ENCODE measurements around the gene WNT1. TPM values are rescaled to one million over a fixed set of nuclear protein-coding genes. Genes with fewer than 3 reads are reported as not detected.

The WNT1 gene
- total RNA-seq, 1 donor from 2014 or later, result not detected

DNA sequence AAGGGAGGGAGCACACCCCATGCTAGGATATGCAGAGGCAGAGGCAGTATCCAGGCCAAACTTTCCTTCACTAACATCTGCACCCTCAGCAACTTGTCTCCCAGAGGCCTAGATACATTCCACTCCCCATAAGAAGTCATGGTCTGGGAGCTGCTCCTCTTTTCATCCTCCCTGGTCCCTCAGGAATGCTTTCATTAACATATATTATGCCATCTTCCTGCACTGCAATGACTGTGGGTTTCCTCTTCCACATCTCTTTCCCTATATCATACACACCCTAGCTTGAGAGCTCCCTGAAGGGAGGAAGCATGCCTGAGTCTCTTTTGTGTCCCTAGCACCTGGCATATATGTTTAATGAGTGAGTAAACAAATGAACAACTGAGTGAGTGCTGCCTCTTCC, 12.4 kb downstream of the WNT1 start:
- ATAC-seq (no peak), DNase-seq (no peak)
- Histone ChIP-seq H3K36me3 (no peaks in the 10 kb centered on the region), H3K4me1 (peaks cover 11% of the 10 kb centered on the region), H3K27me3 (ENCODE audit: low read depth) (peaks cover 82% of the 10 kb centered on the region), H3K9me3 (no peaks in the 10 kb centered on the region), H3K4me3 (no peak overlapping the region), H3K27ac (no peak overlapping the region)
- TF ChIP-seq, protein P1, sequence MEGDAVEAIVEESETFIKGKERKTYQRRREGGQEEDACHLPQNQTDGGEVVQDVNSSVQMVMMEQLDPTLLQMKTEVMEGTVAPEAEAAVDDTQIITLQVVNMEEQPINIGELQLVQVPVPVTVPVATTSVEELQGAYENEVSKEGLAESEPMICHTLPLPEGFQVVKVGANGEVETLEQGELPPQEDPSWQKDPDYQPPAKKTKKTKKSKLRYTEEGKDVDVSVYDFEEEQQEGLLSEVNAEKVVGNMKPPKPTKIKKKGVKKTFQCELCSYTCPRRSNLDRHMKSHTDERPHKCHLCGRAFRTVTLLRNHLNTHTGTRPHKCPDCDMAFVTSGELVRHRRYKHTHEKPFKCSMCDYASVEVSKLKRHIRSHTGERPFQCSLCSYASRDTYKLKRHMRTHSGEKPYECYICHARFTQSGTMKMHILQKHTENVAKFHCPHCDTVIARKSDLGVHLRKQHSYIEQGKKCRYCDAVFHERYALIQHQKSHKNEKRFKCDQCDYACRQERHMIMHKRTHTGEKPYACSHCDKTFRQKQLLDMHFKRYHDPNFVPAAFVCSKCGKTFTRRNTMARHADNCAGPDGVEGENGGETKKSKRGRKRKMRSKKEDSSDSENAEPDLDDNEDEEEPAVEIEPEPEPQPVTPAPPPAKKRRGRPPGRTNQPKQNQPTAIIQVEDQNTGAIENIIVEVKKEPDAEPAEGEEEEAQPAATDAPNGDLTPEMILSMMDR (IDR thresholded peaks at IDR 0.05), result no peak
- intact Hi-C loops (cut with DNase I), result no loop called here

GRCh38 chr12:48991247-48992050, 13.3 kb downstream of the WNT1 start:
- Histone ChIP-seq H3K4me1 (peaks cover 12% of the 10 kb centered on the region), H3K4me3 (no peak overlapping the region), H3K27me3 (ENCODE audit: low read depth) (peaks cover 73% of the 10 kb centered on the region), H3K36me3 (no peaks in the 10 kb centered on the region), H3K9me3 (no peaks in the 10 kb centered on the region), H3K27ac (no peak overlapping the region)
- no peak for ATAC-seq
- no peak for DNase-seq
- TF ChIP-seq, protein P1 (IDR thresholded peaks at IDR 0.05), result no peak
- intact Hi-C loops (cut with DNase I), result no loop called here

- H3K4me3 ChIP-seq, result no peak overlapping the region
- peaks cover 27% of the 10 kb centered on the region for H3K4me1 ChIP-seq
- TF ChIP-seq, protein P1 (IDR thresholded peaks at IDR 0.05), result no peak
- DNase-seq (no peak), ATAC-seq (no peak)
- intact Hi-C loops (cut with DNase I), result no loop called here
- no peaks in the 10 kb centered on the region for H3K36me3 ChIP-seq
- peaks cover 70% of the 10 kb centered on the region for H3K27me3 ChIP-seq (ENCODE audit: low read depth)
- H3K9me3 ChIP-seq, result no peaks in the 10 kb centered on the region
- H3K27ac ChIP-seq, result no peak overlapping the region
These were observed 15.7 kb downstream of the WNT1 start for GRCh38 chr12:48993787-48994186.

GRCh38 chr12:48994224-48995085, 16.3 kb downstream of the WNT1 start:
- H3K27me3 ChIP-seq (ENCODE audit: low read depth), result peaks cover 69% of the 10 kb centered on the region
- DNase-seq (no peak), ATAC-seq (no peak)
- H3K9me3 ChIP-seq, result no peaks in the 10 kb centered on the region
- peaks cover 32% of the 10 kb centered on the region for H3K4me1 ChIP-seq
- TF ChIP-seq, protein P1 (IDR thresholded peaks at IDR 0.05), result no peak
- no peak overlapping the region for H3K4me3 ChIP-seq
- no peaks in the 10 kb centered on the region for H3K36me3 ChIP-seq
- H3K27ac ChIP-seq, result no peak overlapping the region
- intact Hi-C loops (cut with DNase I), result no loop called here

DNA sequence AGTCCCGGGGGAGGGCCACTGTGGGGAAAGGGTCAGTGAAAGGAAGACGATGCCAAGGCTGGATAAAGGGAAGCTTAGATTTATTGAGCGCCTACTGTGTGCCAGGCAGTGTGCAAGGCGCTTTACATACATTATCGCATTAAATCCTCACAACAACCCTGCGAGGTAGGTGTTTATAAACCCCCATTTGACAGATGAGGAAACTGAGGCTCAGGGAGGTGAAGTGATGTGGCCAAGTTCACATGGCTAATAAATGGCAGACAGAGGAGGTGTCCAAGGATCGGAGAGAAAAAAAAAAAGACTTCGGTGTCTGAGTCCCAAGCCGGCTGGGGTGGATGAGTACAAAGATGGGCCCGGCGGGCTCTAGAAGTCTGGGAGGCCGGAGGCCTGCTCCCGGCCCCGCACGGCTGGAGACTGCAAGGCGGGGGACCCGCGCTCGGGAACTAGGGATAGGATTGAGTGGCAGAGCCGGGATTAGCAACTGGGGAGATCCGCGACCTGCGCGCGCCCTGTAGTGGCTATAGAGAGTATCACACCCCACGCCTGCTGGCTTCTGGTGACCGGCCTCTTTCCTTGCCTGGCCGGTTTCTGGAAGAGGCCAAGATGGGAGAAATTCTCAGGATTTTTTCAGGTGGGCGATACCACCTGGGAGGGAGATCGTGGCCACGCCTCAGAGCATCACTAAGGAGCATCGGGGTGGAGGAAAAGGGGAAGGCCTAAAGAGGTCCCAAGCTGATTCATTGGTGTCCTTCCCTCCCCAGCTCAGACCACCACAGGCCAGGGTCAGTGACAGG, 17.2 kb downstream of the WNT1 start:
- DNase-seq (peak; percentile 88), ATAC-seq (peak; percentile 84 to 87)

More for the DNA sequence above, 17.2 kb downstream of the WNT1 start:
- TF ChIP-seq, protein P1 (IDR thresholded peaks at IDR 0.05), result peak; percentile 89
- Histone ChIP-seq H3K27ac (no peak overlapping the region), H3K9me3 (no peaks in the 10 kb centered on the region), H3K36me3 (no peaks in the 10 kb centered on the region), H3K4me3 (peak overlapping the region; percentile 37), H3K27me3 (ENCODE audit: low read depth) (peaks cover 69% of the 10 kb centered on the region), H3K4me1 (peaks cover 41% of the 10 kb centered on the region)
- intact Hi-C loops (cut with DNase I), result no loop called here
